Superior temporal gyrus (tissue), 1 donor: ENCODE measurements around the gene CLTC.
A peak's percentile ranks its signal among the peaks of the same experiment; 100 is the strongest.
"Not testable (repeated sequence)": the region's sequence is repeated elsewhere in the genome, so short reads cannot be mapped to it uniquely, and the experiment has no call there.

Experiments used
- DNase-seq: peaks from one replicate; pipeline ENCODE4 v3.0.0-alpha.2; 2016; ENCODE audit errors: extremely low spot score

Gene CLTC

DNA sequence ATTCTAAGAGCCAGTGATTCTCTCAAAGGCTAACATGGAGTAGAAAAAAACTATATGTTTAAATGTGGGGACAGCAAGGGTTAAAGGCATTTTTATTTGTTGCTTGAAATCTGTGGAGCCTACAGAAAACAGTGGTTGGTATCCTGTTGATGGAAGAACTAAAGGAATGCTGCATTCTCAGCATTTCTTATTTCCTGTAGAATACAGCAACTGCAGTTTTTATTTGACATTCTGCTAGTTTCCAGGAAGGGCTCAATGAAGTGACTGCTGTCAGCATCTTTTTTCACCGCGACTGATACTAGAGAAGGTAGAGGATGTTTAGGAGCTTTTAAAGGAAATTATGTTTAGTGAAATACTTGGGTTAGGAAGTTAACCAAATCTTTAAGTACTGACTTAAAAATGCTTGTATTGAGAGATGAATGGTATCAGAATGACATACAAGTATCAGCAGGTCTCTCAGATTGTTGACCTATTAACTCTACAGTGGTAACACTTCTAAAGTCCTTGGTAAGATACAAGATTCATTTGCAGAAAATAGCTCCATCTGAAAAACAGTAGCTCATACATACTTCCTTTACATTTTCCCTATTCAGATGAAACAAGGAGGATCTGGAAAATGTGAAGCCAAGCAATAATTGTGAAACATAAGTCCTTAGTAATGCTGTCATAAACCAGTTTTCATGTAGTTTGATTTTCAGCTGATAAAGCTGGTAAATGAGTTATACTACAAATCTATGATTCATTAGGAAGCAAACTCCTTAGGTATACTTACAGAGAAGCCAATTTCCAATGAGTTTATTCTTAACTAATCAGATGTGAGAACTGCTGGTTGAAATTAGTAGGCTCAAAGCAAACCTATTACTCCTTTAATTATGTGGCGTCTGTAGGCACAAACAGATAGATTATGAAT is 15.2 kb downstream of the CLTC start:
- no peak for DNase-seq

- no peak for DNase-seq
These were observed 18.1 kb downstream of the CLTC start for GRCh38 chr17:59637611-59638310.

GRCh38 chr17:59638553-59638952 is 18.9 kb downstream of the CLTC start:
- no peak for DNase-seq

DNA sequence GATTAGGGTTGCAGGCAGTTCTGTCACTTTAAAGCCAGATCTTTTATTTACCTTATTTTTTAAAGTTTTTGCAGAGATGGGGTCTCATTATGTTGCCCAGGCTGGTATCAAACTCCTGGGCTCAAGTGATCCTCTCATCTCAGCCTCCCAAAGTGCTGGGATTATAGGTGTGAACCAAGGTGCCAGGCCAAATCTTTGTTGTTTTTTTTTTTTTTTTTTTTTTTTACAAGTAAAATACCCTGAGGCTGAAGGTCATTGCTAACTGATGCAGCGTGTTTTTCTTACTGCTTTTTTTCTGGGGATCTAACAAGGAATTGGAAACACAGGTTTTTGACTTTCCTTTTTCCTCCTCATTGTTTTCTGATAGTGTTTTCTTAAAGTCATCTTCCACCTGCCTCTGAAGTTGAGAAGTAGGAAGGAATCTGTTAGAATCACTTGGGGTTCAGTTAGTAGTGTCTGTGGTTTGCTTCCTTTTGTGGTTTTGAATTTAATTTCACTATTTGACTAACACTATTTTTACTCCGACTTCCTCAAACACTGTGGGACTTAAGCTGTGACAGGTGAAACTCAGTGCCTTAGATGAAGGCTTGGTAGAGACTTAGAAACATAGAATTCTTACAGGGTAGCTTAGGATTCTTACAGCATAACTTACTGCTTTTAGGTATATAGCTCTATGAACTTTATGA is 22.2 kb downstream of the CLTC start:
- no peak for DNase-seq

DNA sequence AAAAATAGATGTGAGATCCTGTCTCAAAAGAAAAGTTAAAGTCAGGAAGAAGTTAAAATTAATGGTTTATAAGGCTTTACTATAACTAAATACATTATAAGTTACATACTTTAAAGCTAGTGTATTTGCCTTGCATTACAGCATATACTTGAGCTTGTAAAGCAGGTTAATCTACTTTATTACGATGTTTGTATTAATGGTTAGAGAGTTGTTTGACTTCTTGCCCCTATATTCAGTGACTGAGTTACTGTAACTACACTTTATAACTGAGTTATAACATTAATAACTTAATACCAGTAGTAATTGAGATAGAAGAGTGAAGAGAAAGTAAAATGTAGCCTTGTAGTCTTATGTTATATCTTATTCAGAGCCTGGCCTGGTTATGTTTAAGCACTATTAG is 22.9 kb downstream of the CLTC start:
- no peak for DNase-seq

DNA sequence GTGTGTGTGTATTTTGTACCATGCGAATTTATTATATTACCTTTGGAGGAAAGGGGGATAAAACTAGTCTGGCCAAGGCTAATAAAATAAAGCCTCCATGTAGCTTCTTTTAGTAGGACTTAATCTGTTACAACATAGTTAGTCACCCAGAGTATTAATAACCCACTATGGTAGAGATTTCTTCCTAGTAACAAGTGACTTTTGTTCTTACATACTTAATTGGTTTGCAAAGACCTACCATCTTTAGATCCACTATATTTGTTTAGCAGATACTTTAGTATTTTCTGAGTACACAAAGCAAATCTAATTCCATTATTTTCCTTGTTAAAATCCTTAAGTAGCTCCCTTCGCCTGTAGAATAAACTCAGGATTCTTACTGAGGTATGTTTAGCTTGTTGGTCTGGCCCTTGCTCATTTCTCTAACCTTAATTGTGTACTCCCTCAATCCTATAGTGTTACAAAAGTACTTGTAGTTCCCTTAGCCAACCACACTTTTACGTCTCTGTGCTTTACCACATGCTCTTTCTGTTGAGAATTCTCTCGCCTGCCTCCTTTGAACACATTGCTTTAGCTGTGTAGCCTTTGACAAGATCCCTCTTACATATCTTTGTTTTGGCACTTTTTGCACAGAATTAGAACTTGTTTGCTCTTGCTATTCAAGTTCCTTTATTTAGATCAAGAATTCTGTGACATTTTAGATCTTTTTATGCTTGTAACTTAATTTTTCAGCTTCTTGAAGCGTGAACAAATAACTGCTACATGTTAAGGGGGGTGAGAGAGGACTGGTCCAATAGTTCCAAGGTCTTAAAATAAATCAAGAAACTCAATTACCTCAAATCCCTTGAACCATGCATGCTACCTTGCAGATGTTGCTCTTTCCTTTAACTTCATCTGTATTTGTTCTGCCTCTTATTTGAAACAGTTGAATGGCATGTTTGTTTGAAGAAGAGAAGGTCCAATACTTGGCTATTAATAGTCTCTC is 23.8 kb downstream of the CLTC start:
- peak; percentile 31 for DNase-seq

DNA sequence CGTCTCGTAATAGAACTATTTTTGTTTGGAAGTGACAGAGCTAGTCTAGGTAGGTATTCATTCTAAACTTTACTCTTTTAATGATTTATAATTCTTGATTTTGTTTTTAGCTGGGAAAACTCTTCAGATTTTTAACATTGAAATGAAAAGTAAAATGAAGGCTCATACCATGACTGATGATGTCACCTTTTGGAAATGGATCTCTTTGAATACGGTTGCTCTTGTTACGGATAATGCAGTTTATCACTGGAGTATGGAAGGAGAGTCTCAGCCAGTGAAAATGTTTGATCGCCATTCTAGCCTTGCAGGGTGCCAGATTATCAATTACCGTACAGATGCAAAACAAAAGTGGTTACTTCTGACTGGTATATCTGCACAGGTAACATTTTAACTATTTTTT is 27.6 kb downstream of the CLTC start:
- no peak for DNase-seq

DNA sequence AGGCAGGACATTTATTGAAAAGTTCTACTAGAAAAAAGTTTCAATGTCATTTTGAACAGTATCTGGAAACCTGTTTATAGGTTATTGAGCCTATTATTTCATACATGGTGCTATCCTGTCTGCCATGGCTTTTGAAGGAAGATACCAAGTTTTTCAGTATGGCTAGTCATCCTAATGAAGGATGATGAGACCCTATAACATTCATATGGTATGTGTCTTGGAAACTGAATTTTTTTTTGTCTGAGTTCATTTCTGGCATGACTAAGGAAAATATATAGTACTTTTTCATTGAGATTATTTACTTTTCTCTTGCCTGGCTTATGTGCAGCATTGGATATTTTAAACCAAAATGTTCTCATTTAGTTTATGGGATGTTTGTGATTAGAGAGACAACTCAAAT is 30.2 kb downstream of the CLTC start:
- no peak for DNase-seq

DNA sequence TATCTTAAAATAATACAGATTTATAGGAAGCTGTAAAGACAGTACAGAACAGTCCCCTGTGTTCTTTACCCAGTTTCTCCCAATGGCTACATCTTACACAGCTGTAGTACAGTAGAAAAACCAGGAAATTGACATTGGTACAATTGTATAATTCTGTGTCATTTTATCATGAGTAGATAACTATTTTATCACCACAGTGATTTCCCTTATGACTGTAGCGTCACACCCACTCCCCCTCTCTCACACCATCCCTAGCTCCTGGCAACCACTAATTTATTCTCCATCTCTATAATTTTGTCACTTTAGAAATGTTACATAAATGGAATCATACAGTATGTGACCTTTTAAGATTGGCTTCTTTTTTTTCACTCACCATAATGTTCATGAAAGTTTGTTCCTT is 30.9 kb downstream of the CLTC start:
- no peak for DNase-seq

DNA sequence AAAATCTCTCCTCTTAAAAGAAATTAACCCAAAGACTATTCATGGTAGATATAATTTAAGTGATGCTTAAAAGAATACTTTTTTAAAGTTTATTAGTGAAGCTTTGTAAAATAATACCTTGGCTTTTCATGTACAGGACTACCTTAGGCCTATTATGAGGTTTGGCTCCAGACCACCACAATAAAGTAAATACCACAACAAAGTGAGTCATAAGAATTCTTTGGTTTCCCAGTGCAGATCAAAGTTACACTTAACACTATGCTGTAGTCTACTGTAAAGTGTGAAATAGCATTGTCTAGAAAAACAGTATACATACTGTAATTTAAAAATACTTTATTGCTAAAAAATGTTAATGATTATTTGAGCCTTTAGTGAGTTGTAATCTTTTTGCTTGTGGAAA is 31.7 kb downstream of the CLTC start:
- DNase-seq, result no peak

DNA sequence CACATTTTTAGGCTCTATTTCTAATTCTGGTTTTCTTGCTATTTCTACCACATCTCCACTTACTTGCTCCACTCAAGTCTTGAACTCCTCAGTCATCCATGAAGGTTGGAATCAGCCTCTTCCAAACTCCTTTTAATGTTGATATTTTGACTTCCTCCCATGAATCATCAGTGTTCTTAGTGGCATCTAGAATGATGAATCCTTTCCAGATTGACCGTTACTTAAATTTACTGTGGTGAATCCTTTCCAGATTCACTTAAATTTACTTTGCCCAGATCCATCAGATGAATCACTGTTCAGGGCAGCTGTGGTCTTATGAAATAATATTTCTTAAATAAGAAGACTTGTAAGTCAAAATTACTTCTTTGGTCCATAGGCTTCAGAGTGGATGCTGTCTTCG is 32.4 kb downstream of the CLTC start:
- no peak for DNase-seq

DNA sequence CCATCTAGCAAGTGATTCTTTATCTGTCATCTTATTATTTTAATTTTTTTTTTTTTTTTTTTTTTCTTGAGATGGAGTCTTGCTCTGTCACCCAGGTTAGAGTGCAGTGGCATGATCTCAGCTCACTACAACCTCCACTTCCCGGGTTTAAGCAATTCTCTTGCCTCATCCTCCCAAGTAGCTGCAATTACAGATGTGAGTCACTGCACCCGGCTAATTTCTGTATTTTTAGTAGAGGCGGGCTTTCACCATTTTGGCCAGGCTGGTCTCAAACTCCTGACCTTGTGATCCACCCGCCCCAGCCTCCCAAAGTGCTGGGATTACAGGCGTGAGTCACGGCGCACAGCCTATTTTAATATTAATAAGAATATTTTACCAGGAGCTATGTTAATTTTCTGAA is 36.9 kb downstream of the CLTC start:
- DNase-seq, result not testable (repeated sequence)

DNA sequence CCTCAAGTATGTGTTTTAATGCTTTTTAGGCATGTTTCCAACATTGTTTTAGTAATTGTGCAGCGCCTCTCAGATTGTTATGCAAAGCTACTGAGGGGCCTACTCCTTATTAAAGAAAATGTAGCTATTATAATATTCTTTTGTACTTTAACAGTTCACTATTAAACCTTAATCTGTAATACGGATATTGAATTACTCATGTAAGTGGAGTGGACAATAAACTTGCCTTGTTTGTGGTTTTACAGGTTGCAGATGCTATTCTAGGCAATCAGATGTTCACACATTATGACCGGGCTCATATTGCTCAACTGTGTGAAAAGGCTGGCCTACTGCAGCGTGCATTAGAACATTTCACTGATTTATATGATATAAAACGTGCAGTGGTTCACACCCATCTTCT is 46.5 kb downstream of the CLTC start:
- DNase-seq, result no peak

DNA sequence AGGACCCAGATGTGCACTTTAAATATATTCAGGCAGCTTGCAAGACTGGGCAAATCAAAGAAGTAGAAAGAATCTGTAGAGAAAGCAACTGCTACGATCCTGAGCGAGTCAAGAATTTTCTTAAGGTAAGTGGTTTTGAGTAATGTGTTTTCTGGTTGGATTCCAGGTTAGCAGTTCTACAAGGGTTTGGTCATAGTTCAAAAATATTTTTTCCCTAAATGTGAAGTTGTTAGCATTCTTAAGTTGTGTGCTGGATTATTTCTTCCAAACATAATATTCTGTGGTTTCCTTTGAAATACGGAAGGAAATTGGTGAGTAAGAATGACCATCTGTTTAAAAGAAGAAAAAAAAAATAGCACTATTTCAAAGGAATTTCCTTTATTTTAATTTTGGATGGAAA is 49.1 kb downstream of the CLTC start:
- no peak for DNase-seq

- DNase-seq, result no peak
These were observed 49.7 kb downstream of the CLTC start for GRCh38 chr17:59669411-59669810.

DNA sequence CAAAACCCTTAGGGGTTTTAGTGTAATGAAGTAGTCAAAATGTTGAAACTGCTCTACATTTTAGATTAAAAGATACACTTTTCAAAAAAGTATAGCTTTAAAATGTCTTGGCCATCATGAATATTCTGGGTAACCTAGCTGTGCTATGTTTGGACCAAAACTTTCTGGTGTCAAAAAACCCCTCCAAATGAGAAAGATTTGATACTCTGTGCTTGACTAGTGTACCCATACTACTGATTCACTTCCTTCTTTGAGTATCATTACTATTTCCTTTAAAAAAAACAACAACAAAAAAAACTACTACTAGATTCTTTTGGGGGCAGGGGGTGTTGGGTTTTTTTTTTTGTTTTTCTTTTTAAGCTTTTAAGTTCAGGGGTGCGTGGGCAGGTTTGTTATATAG is 50.2 kb downstream of the CLTC start:
- no peak for DNase-seq

DNA sequence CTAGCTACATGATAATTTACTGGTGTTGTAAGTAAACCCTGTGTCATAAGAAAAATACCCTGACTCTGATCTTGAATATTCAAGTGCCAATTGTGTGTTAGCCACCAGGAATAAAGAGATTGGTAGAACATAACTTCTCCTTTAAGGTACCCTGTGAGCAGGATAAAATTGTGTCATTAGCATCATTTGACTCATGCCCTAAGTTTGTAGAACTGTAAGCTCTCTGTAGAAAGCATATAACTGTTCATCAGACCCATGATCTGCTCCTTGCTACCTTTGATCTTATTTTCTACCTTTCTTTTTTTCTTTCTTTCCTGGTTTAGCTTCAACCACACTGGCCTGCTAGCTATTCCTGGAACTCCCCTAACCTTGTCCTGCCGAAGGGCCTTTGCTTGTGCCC is 51.7 kb downstream of the CLTC start:
- no peak for DNase-seq

GRCh38 chr17:59675231-59675630 is 55.5 kb downstream of the CLTC start:
- no peak for DNase-seq

GRCh38 chr17:59676716-59677115 is 57.0 kb downstream of the CLTC start:
- no peak for DNase-seq

- DNase-seq, result no peak
These were observed 59.2 kb downstream of the CLTC start for GRCh38 chr17:59678918-59679317.

- DNase-seq, result no peak
These were observed 60.6 kb downstream of the CLTC start for GRCh38 chr17:59680314-59680713.
